HL-60 (cell line): ENCODE data around the gene XXYLT1.

Experiments used
- DNase-seq, 2 experiments: peaks; one replicate each; pipeline ENCODE4 v3.0.0-alpha.2; 2010 to 2020; ENCODE audit warnings: low read depth in 1 of 2, low spot score in 1 of 2
- H3K27ac ChIP-seq: fragments of 250-450 bp; sonication (Bioruptor Pico); replicated peaks from 2 replicates; pipeline ENCODE4 v1.5.1; 2020; ENCODE audit warnings: mild to moderate bottlenecking, moderate library complexity
- H3K27me3 ChIP-seq: fragments of 250-450 bp; sonication (Bioruptor Pico); 2 replicates; pipeline ENCODE4 v1.5.1; 2021; ENCODE audit warnings: mild to moderate bottlenecking, moderate library complexity; ENCODE audit not compliant: insufficient read depth, poor library complexity, severe bottlenecking
- H3K4me3 ChIP-seq: replicated peaks from 2 replicates; pipeline ENCODE4 v1.5.1; 2011; ENCODE audit warnings: mild to moderate bottlenecking, control low read depth, low read length; ENCODE audit not compliant: insufficient read depth
- CTCF ChIP-seq: IDR thresholded peaks from one replicate; pipeline ENCODE4 v1.5.1; 2011; ENCODE audit warnings: low read length, control low read depth, inconsistent platforms; ENCODE audit not compliant: insufficient read depth
- GABPA ChIP-seq: IDR thresholded peaks from 2 replicates; pipeline ENCODE4 v1.6.1; 2012; ENCODE audit warnings: low read depth
- POLR2AphosphoS5 ChIP-seq: IDR thresholded peaks from 2 replicates; pipeline ENCODE4 v1.6.1; 2012; ENCODE audit warnings: low read depth
- SPI1 ChIP-seq: IDR thresholded peaks from 2 replicates; pipeline ENCODE4 v1.6.1; 2012; ENCODE audit warnings: low read depth, mild to moderate bottlenecking, borderline replicate concordance
- TF ChIP-seq, protein P1 (sequence below): IDR thresholded peaks from 2 replicates; pipeline ENCODE4 v1.6.1; 2012; ENCODE audit warnings: low read depth; ENCODE audit not compliant: insufficient replicate concordance

Gene XXYLT1

GRCh38 chr3:195034101-195034500, 236.9 kb downstream of the XXYLT1 start:
- no peak for DNase-seq
- Histone ChIP-seq H3K27me3 (no peaks in the 10 kb centered on the region), H3K27ac (no peak overlapping the region)

DNA sequence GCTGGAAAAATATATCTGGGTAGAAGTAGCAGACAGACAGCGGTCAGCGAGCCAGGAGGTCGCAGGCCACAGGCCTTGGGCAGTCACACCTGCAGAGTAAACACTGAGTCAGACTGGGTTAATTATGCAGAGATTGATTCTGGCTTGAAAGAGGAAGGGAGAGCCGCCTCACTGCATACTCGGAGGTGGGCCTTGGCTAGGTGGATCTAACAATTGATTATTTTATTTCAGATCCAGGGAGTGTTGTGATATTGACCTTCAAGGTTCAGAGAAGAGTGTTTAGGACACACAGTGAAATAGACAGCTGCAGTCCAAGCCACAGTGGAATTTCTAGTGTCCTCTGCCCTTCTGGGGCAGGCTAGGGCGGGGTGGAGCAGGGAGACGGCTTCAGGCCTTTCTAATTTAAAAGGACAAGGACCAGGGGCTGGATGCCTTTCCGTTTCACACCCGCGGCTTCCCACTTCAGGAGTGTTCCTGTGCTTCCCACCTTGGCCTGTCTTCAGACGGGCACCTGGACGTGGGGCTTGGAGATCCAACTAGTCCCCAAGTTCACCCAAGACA, 237.3 kb downstream of the XXYLT1 start:
- TF ChIP-seq POLR2AphosphoS5: no peak
- no peak for TF ChIP-seq GABPA
- TF ChIP-seq CTCF: no peak
- TF ChIP-seq, protein P1, sequence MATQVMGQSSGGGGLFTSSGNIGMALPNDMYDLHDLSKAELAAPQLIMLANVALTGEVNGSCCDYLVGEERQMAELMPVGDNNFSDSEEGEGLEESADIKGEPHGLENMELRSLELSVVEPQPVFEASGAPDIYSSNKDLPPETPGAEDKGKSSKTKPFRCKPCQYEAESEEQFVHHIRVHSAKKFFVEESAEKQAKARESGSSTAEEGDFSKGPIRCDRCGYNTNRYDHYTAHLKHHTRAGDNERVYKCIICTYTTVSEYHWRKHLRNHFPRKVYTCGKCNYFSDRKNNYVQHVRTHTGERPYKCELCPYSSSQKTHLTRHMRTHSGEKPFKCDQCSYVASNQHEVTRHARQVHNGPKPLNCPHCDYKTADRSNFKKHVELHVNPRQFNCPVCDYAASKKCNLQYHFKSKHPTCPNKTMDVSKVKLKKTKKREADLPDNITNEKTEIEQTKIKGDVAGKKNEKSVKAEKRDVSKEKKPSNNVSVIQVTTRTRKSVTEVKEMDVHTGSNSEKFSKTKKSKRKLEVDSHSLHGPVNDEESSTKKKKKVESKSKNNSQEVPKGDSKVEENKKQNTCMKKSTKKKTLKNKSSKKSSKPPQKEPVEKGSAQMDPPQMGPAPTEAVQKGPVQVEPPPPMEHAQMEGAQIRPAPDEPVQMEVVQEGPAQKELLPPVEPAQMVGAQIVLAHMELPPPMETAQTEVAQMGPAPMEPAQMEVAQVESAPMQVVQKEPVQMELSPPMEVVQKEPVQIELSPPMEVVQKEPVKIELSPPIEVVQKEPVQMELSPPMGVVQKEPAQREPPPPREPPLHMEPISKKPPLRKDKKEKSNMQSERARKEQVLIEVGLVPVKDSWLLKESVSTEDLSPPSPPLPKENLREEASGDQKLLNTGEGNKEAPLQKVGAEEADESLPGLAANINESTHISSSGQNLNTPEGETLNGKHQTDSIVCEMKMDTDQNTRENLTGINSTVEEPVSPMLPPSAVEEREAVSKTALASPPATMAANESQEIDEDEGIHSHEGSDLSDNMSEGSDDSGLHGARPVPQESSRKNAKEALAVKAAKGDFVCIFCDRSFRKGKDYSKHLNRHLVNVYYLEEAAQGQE: no peak
- no peak for TF ChIP-seq SPI1
- no peak for DNase-seq
- Histone ChIP-seq H3K27ac (no peak overlapping the region), H3K4me3 (no peak overlapping the region), H3K27me3 (no peaks in the 10 kb centered on the region)

More at GRCh38 chr3:195034101-195034500, 236.9 kb downstream of the XXYLT1 start:
- H3K4me3 ChIP-seq: no peak overlapping the region
- TF ChIP-seq POLR2AphosphoS5 (no peak), CTCF (no peak), GABPA (no peak), SPI1 (no peak)
- TF ChIP-seq, protein P1: no peak

DNA sequence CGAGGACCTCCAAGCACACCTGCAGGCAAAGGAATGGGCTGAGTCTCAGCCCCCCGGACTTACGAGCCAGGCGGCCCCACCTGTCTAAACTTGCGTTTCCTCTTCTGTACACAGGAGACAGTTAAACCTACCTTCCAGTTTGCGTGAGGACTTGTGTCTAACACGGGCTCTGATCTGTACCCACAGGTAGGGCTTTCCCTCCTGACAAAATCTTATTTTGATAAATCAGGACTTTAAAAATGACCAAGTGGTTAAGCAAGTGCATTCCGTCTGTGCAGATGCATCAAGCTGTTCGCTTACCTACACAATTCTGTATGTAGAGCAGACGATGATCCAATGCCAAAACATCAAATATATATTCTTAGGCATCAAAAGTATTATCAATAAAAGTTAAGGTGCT, 238.0 kb downstream of the XXYLT1 start:
- TF ChIP-seq CTCF (no peak), SPI1 (no peak), POLR2AphosphoS5 (no peak), GABPA (no peak)
- TF ChIP-seq, protein P1: no peak
- Histone ChIP-seq H3K27me3 (no peaks in the 10 kb centered on the region), H3K4me3 (no peak overlapping the region), H3K27ac (no peak overlapping the region)
- DNase-seq: no peak
